ENCODE data around the gene RAI1.

DNA sequence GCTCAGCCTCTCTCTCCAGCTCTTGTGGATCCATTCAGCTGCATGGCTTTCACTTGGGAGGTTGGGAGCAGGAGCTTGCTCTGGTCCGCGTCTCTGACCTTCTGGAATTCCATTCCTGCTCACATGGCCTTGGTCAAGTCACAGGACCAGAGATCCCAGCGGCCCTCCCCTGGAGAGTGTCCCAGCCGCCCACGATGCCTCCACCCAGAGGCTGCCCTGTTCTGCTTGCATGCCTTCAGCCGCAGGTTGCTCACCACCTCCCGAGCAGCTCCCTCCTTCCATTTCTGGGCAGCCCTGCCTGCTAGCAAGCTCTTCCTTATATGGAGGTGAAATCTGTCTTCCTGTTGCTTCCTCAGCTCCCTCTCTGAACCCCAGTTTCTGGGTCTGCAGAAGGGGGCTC lies 32.6 kb downstream of the RAI1 start:
- TF ChIP-seq, protein P1, sequence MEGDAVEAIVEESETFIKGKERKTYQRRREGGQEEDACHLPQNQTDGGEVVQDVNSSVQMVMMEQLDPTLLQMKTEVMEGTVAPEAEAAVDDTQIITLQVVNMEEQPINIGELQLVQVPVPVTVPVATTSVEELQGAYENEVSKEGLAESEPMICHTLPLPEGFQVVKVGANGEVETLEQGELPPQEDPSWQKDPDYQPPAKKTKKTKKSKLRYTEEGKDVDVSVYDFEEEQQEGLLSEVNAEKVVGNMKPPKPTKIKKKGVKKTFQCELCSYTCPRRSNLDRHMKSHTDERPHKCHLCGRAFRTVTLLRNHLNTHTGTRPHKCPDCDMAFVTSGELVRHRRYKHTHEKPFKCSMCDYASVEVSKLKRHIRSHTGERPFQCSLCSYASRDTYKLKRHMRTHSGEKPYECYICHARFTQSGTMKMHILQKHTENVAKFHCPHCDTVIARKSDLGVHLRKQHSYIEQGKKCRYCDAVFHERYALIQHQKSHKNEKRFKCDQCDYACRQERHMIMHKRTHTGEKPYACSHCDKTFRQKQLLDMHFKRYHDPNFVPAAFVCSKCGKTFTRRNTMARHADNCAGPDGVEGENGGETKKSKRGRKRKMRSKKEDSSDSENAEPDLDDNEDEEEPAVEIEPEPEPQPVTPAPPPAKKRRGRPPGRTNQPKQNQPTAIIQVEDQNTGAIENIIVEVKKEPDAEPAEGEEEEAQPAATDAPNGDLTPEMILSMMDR (IDR thresholded peaks at IDR 0.05): no peak
- no peak for TF ChIP-seq POLR2A (IDR thresholded peaks at IDR 0.05)

All from esophagus squamous epithelium (tissue), 4 donors.